Measurements from ENCODE around the gene HCN2.
A peak's percentile ranks its signal among the peaks of the same experiment; 100 is the strongest.
"Not testable (repeated sequence)": the region's sequence is repeated elsewhere in the genome, so short reads cannot be mapped to it uniquely, and the experiment has no call there.

The HCN2 gene

GRCh38 chr19:572140-572742 is 17.4 kb upstream of the HCN2 start, which contains the start of gene BSG:
Gene BSG, plus strand, starts transcription at chr19:572596. Its CDS starts 39 bp downstream, at chr19:572635.
- peak; percentile 97 for DNase-seq

GRCh38 chr19:572743-573518 is 16.8 kb upstream of the HCN2 start:
- no peak for DNase-seq

GRCh38 chr19:573519-573825 is 16.2 kb upstream of the HCN2 start:
- no peak for DNase-seq

DNA sequence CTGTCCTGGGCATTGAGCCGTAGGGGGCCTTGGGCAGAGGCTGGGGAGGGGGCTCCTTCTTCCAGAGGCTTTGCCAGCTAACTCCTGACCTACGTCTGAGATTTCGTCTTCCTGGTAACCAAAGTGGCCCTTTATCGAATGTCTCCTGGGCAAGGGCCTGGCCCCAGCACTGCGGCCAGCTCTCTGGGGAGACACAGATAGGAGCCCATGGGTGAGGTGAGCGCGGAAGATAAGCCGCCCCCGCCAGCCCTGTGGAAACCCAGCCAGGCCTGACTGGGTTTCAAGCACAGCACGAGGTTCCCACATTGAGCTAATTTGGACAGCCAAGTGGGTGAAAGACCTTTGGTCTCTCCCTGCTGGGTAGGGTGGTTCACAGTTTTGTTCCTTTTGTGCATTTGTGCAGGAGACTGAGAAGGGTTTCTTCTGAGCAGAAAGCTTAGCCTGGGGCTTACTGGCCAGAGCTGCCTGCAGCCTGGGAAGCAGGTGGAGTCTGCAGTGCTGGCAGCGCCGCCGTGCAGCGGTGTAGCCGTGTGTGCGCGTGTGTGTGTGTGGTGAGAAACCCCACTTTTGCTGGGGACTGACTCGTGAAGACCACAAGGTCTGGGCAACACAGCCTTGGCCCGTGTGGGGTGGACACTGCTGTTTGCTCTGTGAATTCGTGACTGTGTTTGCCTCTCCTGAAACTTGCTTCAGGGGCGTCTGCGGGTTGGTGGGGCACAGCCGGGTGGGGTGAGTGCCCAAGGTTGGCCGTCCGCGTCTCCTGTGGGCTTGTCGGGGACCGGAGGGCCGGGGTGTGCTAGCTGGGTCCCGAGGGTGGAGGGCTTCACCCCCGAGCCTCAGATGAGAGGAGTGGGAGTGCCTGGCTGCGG is 14.8 kb upstream of the HCN2 start:
- no peak for DNase-seq

GRCh38 chr19:575527-576506 is 13.9 kb upstream of the HCN2 start:
- no peak for DNase-seq

DNA sequence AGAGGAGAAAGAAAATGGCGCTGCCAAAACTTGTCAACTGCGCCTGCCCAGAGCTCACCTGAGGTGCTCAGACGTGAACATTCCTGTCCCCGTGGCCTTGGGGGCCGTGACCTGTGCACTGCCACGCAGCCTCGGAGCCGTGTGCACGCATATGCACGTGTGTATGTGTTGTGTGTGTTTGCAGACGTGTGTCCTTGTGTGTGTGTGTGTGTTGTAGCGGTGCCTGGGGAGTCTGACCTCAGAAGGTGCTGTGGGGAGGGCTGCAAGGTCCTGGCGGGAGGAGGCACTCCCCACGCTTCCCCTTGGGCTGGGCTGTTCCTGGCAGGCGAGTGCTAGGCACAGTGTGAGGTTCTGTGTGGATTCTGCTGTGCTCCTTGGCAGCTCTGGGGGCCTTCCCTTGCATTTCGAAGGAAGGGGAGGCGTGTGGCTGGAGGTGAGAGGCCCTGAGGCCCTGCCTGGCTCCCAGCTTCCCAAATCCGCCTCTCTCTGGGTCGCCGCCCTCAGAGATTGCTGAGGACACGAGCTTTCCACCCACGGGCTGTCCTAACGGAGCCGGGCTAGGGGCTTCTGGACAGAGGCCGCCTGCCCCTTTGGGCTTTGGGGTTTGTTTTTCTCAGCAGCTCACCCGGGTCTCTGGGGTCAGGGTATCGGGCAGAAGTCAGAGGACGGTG is 12.8 kb upstream of the HCN2 start:
- DNase-seq, result no peak

- DNase-seq, result no peak
Observed at GRCh38 chr19:577439-578392, 12.0 kb upstream of the HCN2 start.

GRCh38 chr19:579111-579841 is 10.4 kb upstream of the HCN2 start:
- DNase-seq, result no peak

DNA sequence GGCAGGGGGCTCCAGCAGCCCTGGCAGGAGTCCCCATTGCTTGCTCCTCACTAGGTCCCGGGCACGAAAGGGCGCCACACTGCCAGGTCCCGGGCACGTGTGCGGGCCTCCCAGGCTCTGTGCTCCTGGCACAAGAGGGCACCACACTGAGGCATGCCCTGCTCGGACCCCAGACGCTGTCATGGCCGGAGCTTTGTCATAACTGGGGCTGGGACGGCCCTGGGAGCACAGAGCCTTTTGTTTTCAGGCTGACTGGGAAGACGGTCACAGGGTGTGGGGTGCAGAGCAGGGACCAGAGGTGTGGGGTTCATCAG is 9.9 kb upstream of the HCN2 start:
- no peak for DNase-seq

DNA sequence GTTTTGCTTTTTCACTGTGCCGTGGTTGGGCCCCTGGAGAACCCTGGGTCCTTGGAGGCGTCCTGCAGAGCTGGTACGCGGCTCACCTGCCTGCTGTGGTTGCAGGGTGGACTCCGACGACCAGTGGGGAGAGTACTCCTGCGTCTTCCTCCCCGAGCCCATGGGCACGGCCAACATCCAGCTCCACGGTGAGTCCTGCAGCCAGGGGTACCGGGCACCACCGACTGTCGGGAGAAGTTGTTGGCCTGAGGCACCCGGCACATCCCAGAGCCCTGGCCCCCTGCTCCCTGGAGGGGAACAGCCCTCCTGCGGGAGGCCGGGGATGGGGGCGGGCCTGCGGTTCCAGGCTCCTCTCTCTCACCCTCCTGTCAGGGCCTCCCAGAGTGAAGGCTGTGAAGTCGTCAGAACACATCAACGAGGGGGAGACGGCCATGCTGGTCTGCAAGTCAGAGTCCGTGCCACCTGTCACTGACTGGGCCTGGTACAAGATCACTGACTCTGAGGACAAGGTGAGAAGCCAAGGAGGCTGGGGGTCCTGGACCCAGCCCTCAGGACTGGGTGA is 9.3 kb upstream of the HCN2 start:
- no peak for DNase-seq

GRCh38 chr19:581399-582111 is 8.1 kb upstream of the HCN2 start:
- no peak for DNase-seq

GRCh38 chr19:582497-583197 is 7.0 kb upstream of the HCN2 start:
- DNase-seq, result no peak

DNA sequence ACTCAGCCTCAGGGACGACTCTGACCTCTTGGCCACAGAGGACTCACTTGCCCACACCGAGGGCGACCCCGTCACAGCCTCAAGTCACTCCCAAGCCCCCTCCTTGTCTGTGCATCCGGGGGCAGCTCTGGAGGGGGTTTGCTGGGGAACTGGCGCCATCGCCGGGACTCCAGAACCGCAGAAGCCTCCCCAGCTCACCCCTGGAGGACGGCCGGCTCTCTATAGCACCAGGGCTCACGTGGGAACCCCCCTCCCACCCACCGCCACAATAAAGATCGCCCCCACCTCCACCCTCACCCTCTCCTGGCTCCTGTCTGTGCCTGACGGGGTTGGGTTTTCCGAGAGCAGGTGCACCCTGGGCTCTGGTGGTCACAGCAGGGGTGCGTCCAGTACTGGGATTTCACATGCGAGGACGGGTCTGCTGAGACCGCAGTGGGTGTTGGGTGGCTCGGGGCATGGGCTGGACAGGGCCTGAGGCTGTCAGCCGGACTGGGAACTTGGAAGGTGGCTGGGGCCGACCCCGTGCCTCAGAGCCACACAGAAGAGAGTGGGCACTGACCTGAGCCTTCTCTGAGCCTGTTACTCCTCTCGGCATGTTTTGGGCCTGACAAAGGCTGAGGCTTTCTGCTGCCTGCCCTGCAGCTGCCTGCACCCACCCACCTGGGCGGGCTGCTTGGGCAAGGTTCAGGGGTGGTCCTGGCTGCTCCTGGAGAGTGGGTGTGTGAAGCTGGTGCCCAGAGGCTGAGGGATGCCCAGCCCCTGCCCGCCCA is 6.3 kb upstream of the HCN2 start:
- no peak for DNase-seq

DNA sequence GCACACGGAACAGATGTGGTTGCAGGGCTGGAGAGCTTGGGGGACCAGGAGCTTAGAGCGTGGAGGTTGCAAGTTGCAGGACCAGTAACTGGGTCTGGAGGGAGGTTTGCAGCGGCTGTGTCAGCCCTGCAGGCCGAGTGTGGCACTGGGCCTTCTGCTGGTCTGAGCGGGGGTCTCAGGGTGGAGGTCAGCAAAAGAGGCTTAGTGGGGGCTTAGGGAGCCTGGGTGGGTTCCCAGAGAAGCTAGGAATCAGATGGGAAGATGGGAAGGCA is 5.8 kb upstream of the HCN2 start:
- DNase-seq, result no peak

- peak; percentile 33 for DNase-seq
Observed at GRCh38 chr19:584240-585001, 5.3 kb upstream of the HCN2 start.

GRCh38 chr19:585146-585545 is 4.5 kb upstream of the HCN2 start:
- not testable (repeated sequence) for DNase-seq

- DNase-seq, result no peak
Observed at GRCh38 chr19:585551-586110, 4.0 kb upstream of the HCN2 start.

Data from COR-L47 (cell line).